Raji (cell line): ENCODE results near the gene KCNE1.

Experiments used
- POLR2A ChIP-seq: IDR thresholded peaks from 2 replicates; pipeline ENCODE4 v1.6.1; 2011; ENCODE audit warnings: low read depth, low read length, control low read depth; ENCODE audit not compliant: insufficient read depth

KCNE1 gene

GRCh38 chr21:34511787-34512455 is at the start of gene KCNE1:
Gene KCNE1, minus strand, starts transcription at chr21:34512210. Its CDS starts 62,576 bp downstream, at chr21:34449634.
- TF ChIP-seq POLR2A: no peak

- TF ChIP-seq POLR2A: no peak
Measured at GRCh38 chr21:34561806-34562205, 49.8 kb upstream of the KCNE1 start.

- no peak for TF ChIP-seq POLR2A
Measured at GRCh38 chr21:34560609-34561008, 48.6 kb upstream of the KCNE1 start.

GRCh38 chr21:34560021-34560420 is 48.0 kb upstream of the KCNE1 start:
- TF ChIP-seq POLR2A: no peak

- TF ChIP-seq POLR2A: no peak
Measured at GRCh38 chr21:34559089-34559631, 47.1 kb upstream of the KCNE1 start.

GRCh38 chr21:34558166-34558565 is 46.2 kb upstream of the KCNE1 start:
- TF ChIP-seq POLR2A: no peak

GRCh38 chr21:34557261-34557660 is 45.3 kb upstream of the KCNE1 start:
- no peak for TF ChIP-seq POLR2A

GRCh38 chr21:34554227-34554626 is 42.2 kb upstream of the KCNE1 start:
- no peak for TF ChIP-seq POLR2A

GRCh38 chr21:34553151-34553952 is 41.3 kb upstream of the KCNE1 start:
- TF ChIP-seq POLR2A: no peak

- no peak for TF ChIP-seq POLR2A
Measured at GRCh38 chr21:34552360-34553098, 40.5 kb upstream of the KCNE1 start.

GRCh38 chr21:34550182-34550799 is 38.3 kb upstream of the KCNE1 start:
- TF ChIP-seq POLR2A: no peak

- TF ChIP-seq POLR2A: no peak
Measured at GRCh38 chr21:34548781-34549376, 36.9 kb upstream of the KCNE1 start.

GRCh38 chr21:34546542-34546941 is 34.5 kb upstream of the KCNE1 start:
- TF ChIP-seq POLR2A: no peak

- no peak for TF ChIP-seq POLR2A
Measured at GRCh38 chr21:34545079-34545884, 33.3 kb upstream of the KCNE1 start.
